DMS114 treated with DMSO at 0.1 percent for 48 hours (cell line): ENCODE data around the gene ITSN1.
"Not testable (repeated sequence)": the region's sequence is repeated elsewhere in the genome, so short reads cannot be mapped to it uniquely, and the experiment has no call there.

Source experiments
- DNase-seq: peaks from one replicate; lab custom pipeline; 2025; ENCODE audit not compliant: unreplicated experiment; lab: John Stamatoyannopoulos, UW

Gene ITSN1

DNA sequence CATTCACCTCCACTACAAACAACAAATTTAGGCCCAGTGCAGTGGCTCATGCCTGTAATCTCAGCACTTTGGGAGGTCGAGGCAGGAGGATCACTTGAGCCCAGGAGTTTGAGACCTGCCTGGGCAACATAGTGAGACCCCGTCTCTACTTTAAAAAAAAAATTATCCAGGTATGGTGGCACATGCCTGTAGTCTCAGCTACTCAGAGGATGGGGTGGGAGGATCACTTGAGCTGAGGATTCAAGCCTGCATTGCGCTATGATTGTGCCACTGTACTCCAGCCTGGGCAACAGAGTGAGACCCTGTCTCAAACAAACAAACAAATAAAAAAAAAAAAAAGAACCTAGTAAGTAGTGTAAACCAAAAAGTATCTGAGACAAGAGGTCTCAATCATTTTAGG, 86.8 kb downstream of the ITSN1 start:
- DNase-seq = not testable (repeated sequence)

DNA sequence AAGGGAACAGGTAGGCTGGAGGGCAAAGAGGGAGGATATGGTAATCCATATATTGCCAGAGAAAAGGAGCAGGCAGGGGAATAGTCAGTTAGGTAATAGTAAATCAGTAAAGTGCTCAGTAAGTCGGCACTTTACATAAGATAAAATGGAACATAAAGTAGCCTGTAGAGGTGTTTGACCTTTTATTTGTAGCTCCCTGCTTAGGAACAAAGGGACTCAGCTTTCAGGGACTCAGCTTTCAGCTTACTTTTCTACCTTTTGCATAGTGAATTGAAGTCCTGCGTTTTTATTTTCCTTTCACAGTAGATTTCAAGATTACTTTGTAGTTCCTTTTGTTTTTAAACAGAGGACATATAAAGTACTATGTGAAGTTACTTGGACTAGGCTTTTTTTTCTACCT, 87.3 kb downstream of the ITSN1 start:
- DNase-seq = no peak

DNA sequence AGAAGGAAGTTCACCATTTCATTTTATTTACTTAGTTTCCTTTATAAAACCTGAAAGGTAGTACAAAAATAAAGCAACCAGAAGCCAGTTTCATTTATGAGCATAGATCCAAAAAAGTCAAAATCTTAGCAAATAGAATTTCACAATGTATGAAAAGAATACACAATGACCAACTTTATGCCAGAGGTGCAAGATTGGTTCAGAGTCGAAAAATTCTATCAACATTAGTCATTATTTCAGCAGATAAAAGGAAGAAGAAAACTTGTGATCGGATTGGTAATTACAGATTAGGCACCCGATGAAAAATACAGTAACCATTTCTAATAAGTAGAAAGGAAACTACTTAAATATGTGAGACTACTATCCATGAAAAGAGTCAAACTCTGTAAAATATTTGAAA, 89.1 kb downstream of the ITSN1 start:
- DNase-seq = no peak

DNA sequence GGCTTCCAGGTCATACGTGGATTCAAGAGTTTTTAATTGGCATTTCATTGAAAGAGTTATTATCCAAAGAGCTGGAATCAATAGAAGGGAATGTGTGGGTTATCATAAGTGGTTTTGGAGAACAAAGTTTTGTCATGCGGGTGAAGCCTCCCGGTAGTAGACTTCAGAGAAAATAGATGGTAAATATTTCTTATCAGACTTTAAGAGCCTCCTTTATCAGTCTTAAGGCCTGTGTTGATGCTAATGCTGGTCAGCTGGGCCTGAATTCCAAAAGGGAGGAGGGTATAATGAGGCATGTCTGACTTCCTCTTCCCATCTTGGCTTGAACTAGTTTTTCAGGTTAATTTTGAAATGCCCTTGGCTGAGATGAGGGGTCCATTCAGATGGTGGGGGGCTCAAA, 89.7 kb downstream of the ITSN1 start:
- DNase-seq = no peak

DNA sequence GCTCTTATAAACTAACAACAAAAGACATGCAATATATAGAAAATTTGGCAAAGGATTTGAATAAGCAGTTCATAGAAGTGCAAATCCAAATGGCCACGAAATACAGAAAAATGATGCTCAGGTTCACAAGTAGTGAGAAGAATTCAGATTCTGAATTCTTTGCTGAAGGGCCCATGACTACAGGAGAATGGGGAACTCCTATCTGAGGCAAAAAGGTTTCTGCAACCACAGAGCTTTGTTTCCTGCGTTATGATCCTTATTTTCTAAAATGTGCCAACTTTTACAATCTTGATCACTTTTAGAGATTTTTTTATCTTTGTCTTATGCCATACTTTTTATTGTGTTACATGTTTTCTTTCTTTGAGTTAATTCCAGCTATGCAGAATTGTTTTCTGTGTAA, 91.3 kb downstream of the ITSN1 start:
- no peak for DNase-seq

DNA sequence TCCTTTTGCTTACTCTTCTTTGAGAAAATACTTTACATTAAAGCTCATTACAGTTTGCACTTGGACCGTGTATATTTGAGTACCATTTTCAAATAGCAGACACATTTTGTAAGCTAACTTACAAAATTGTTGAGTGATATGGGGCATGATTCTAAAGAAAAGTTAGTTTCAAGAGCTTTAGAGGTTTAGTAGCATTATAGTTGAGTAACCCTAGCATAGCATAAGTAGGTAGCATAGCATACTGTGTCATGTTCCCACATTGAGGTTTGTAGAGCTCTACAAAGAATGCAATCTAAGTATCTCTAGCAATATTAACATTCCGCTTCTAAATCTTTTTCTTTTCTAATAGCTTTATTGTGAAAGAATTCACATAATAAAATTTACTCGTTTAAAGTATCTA, 92.0 kb downstream of the ITSN1 start:
- no peak for DNase-seq

DNA sequence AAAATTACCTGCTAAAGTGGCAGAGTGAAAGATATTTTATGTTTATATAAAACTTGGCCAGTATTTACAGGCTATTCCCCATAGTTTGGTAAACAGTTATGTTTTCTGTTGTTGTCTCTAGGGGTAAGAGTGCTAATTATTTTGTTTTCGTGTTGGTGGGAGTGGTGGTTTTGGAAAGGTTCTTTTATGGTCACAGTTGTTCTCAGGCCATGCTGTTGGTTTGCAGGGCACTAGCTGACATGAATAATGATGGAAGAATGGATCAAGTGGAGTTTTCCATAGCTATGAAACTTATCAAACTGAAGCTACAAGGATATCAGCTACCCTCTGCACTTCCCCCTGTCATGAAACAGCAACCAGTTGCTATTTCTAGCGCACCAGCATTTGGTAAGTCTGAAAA, 92.5 kb downstream of the ITSN1 start:
- DNase-seq = no peak

DNA sequence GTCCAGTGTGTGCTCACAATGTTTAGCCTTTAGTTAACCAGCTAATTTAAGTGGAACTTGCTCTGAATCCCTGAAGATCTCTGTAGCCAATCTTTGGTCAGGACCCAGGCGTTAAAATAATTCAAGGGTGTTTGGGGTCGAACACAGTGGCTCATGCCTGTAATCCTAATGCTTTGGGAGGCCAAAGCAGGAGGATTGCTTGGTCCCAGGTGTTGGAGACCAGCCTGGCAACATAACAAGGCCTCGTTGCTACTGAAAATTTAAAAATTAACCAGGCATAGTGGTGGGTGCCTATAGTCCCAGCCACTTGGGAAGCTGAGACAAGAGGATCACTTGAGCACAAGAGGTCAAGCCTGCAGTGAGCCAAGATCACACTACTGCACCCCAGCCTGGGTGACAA, 94.3 kb downstream of the ITSN1 start:
- DNase-seq = no peak

DNA sequence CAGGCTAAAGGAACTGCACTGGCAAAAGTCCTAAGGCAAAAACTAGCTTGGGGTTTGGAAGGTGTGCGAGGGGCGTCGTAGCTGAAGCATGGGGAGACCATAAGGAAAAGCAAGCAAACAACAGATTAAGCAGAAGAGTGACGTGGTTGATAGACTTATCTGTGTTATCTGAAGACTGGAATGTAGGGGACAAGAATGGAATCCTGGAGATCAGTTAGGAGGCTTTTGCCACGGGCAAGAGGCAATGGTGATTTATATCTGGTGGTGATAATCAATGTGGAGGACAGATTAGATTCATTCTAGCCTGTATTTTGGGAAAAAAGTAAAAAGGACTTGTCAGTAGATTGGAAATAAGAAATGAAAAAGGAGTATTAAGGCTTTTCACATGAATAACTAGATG, 97.4 kb downstream of the ITSN1 start:
- DNase-seq = no peak

DNA sequence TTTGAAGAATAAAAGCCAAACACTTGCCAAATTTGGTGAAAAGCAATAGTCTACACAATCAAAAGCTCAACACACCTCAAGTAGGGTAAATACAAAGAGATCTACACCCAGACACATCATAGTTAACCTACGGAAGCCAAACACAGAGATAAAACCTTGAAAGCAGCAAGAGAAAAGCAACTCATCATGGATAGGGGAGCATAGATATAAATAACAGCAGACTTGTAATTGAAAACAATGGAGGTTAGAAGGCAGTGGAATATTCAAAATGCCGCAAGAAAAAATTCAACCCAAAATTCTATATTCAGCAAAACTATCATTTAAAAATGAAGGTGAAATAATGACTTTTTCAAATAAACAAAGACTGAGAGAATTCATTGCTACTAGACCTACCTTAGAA, 105.1 kb downstream of the ITSN1 start:
- no peak for DNase-seq

DNA sequence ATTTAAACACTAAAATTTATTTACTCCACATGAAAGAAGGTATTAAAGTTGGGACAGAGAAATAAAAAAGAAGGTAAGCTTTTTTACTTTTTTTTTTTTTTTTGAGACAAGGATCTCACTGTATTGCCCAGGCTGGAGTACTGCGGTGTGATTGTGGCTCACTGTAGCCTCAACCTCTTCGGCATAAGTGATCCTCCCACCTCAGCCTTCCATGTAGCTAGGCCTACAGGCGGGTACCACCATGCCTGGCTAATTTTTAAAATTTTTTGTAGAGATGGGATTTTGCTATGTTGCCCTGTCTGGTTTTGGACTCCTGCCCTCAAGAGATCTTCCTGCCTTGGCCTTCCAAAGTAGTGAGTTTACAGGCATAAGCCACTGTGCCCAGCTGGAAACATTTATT, 106.6 kb downstream of the ITSN1 start:
- DNase-seq = no peak

DNA sequence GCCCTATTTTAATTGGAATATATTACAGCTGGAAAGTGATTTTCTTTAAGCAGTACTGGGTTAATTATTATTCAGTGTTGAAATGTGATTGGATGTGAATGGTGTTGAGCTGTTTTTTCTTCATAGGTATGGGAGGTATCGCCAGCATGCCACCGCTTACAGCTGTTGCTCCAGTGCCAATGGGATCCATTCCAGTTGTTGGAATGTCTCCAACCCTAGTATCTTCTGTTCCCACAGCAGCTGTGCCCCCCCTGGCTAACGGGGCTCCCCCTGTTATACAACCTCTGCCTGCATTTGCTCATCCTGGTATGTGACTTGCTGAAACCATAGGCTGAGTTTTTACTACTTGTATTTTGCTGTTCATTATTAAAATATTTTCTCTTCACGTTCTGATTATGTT, 107.7 kb downstream of the ITSN1 start:
- no peak for DNase-seq

DNA sequence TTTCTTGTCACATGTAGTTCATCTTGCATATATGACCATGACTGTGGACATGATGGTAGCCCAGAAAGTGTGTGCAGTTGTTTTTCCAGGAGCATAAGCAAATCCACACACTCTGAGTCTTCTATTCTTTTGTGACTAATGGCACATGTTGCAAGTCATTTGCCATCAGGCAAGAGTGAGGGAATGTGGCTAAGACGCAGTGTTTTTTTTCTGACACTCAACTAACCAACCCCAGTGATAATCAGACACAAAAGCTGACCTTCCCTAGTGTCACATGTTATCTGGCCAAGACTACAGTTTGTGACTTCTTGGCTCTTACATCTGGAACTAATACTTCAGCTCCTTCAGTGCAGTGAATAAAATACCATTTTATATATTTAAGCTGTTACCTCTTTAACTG, 108.8 kb downstream of the ITSN1 start:
- no peak for DNase-seq

DNA sequence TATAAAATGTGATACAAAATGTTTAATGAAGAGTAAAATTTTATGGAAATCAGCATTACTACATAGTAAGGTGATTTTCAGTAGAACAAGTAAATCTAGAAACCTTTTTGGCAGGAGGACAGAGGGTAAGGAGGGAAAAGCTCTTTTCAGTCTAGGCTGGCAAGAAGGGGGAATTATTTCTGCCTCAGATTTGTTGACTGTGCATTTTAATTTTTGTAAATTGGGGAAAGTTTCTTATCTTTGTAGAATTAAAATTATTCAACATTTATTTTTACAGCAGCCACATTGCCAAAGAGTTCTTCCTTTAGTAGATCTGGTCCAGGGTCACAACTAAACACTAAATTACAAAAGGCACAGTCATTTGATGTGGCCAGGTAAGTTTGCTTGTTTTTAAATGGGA, 109.2 kb downstream of the ITSN1 start:
- no peak for DNase-seq

DNA sequence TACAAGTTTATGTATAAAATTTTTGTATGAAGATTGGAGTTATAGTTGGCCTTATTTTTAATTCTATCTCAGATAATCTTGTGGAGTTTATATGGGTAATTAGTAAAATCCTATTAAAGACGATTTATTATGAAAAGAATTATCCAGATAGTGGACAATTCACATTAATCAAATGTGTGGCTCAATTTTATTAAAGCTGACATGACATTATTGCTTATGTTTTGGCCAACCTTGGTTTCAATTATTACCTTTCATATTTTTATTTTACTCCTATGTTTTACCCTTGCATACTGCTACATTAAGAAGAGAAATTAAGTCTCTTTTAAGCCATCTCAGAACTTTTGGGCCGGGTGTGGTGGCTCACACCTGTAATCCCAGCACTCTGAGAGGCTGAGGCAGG, 110.0 kb downstream of the ITSN1 start:
- DNase-seq = no peak

DNA sequence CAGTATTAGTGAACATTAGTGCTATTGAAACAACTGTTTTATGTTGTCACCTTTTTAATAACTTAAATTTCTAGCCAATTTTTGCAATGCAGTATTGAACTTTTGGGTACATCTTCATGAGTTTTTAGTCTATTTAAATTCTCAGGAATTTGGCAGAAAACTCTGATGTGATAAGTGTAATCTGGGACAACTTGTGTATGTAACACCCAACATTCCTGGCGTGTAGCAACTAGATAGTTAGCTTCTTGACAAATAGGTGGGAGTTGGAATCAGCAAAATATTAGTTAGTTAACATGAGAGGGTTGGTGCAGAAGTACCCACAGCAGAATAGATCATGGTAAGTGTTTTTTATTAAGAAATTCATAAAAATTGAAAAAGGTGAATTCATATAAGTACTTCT, 111.6 kb downstream of the ITSN1 start:
- no peak for DNase-seq

DNA sequence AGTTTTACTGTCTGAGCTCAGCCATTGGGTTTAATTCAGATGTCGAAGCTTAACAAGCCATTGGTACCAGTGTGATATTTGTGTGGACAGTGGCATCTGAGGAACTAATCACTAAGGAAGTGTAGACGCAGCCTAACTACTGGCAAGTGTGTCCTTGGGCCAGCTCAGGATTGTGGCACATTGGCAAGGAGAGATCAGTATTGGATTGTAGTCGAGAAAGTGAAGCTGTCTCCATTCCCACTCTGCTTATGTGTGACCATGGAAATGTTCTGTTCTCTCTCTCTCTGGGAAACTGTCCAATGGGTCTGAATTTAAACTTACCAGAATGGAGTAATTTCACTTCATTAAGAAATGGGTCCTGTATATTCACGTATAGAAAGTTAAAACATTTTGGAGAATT, 112.2 kb downstream of the ITSN1 start:
- DNase-seq = no peak

DNA sequence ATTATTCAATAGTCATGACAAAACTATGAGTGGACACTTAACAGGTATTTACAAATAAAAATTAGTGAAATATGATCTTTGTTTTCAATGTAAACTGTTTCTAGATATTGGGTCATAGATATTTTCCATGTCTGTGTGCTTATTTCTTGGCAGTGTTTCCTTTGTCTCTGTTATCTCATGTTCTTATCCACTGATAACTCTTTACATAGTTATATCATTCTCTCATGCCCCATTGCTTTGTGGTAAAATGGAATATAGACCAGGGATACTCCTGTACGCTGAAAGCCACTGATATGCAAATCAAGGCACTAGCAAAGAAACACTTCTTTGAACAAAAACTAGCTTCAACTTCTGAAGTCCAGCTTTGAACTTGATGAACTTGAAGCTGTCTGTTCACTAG, 113.1 kb downstream of the ITSN1 start:
- DNase-seq = no peak

DNA sequence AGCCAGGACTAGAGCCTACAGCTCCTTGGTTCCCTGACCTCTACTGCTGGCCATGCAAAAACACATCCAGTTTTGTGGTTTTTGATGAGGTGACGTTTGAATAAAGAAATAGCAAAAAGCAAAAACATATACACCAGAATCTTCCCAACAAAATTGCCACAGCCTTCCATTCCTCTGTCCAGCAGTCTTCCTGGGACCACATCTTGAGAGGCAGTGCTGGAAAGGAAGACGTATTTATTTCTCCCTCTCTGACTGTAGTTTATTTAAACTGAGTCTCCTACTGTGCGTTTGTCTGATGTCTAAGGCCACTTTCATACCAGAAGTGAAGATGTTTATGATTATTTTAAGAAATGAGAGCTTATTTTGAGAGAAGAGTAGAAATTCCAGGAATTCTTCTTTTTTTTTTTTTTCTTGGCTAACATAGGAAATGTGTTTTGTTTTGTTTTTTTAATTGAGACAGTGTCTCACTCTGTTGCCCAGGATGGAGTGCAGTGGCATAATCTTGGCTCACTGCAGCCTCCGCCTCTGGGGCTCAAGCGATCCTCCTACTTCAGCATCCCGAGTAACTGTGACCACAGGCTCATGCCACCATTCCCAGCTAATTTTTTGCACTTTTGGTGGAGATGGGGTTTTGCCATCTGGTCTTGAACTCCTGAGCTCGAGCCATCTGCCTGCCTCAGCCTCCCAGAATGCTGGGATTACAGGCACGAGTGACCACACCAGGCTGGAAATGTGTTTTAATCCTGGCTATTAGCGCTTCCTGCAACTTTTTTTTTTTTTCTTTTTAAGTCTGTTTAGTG, 118.5 kb downstream of the ITSN1 start:
- no peak for DNase-seq

DNA sequence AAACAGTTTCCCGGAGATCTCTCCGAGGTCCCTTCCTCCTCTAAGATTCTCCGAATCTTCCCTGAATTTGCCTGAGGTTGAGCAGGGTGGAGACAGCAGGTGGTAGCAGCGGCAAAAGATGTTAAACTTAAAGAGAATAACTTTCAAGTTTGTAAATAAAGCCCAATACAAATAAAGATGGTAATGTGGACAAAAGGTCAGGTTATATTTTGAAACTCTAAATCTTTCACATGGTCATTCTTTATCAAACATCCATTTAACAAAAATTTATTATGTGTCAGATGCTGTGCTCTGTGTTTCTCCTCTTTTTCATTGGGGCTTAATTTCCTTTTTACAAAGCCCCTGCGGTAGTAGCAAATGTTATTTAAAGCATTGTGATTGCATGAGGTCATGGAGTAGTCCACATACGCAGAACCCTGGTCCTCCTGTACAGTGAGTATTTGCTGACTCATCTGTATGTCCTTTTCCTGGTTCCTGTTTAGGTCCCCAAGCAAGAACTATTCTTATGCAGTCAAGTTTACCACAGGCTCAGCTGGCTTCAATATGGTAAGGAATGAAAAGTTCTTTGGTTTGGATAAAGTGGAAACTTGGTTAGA, 119.2 kb downstream of the ITSN1 start:
- DNase-seq = no peak

DNA sequence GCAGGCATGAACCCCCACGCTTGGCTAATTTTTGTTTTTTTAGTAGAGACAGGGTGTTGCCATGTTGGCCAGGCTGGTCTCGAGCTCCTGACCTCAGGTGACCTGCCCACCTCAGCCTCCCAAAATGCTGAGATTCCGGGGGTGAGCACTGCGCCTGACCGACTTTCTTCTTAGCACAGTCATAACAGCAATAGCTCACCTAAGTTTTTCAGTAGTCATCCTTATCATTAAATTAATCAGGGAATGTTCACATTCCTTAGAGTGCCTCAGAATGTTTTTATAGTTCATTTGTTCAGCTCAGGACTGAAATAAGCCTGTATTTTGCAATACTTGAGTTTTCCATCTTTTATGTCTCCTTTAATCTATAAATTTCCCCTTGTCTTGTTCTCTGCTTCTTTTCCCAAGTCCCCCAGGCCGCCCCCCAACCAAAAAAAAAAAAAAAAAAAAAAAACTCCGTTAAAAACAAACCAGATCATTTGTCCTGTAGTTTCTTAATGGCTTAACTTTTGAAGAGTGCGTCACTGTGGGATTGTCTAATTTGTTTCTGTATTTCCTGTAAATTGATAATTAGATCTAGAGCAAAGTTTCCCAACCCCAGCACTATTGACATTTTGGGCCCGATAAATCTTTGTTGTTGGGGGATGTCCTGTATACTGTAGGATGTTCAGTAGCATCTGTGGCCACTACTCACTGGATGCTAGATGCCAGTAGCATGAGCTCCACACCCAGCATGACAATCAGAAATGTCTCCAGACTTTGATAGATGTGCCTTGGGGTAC, 120.7 kb downstream of the ITSN1 start:
- DNase-seq = no peak

DNA sequence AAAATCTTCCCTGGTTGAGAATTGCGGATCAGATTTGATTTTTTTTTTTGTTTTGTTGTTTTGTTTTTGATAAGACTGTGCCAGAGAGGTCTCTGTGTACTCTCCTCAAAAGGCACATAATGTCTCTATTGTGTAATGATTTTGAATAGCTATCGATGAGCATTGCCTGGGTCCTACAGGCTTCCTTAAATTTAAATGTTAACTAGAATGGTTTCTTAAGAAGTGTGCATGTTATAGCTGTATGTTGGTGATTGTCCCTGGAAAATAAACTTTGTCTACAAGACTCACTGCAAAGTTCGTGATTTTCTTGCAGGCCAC, 121.2 kb downstream of the ITSN1 start:
- DNase-seq = no peak
